ENCODE results near the gene RBM15B.

DNA sequence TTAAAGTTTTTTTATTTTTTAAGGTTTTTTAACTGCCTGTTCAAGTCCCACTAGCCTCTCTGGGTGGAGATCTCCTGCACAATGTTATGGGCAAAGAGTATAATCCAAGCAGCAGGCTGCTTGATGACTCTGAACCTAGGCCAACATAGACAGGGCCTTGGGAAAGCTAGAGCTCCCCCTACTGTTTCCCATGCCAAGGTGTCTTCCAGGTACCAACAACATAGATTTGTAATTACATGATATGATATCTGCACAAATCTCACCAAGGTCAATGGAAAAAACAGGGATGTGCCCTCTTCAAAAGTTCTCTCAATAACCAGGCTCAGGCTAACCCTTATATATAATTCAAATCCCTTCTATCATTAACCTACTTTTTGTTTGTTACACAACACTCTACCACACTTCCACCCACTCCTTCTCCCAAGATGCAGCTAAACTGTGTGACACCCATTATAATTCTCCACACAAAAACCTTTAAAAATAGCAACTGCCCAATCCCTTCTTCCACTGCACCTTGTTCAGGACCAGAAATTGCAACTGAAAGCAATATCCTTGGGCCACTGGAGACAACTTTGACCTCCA lies 43.8 kb downstream of the RBM15B start:
- TF ChIP-seq POLR2AphosphoS5 (IDR thresholded peaks at IDR 0.05; ENCODE audit: low read depth) (no peak), CREB1 (CRISPR knock-in tag; IDR thresholded peaks at IDR 0.05; ENCODE audit: low read depth) (no peak), CTCF (conservative IDR thresholded peaks at IDR 0.05; ENCODE audit: low read depth in 2 of 2) (peak; percentile 78 to 87)
